EH (cell line): ENCODE measurements around the gene SUMO4.
A peak's percentile ranks its signal among the peaks of the same experiment; 100 is the strongest.
"Not testable (repeated sequence)": the region's sequence is repeated elsewhere in the genome, so short reads cannot be mapped to it uniquely, and the experiment has no call there.

Experiments
- DNase-seq: peaks from one replicate; pipeline ENCODE4 v3.0.0-alpha.2; 2015; ENCODE audit warnings: low read depth

SUMO4 gene

DNA sequence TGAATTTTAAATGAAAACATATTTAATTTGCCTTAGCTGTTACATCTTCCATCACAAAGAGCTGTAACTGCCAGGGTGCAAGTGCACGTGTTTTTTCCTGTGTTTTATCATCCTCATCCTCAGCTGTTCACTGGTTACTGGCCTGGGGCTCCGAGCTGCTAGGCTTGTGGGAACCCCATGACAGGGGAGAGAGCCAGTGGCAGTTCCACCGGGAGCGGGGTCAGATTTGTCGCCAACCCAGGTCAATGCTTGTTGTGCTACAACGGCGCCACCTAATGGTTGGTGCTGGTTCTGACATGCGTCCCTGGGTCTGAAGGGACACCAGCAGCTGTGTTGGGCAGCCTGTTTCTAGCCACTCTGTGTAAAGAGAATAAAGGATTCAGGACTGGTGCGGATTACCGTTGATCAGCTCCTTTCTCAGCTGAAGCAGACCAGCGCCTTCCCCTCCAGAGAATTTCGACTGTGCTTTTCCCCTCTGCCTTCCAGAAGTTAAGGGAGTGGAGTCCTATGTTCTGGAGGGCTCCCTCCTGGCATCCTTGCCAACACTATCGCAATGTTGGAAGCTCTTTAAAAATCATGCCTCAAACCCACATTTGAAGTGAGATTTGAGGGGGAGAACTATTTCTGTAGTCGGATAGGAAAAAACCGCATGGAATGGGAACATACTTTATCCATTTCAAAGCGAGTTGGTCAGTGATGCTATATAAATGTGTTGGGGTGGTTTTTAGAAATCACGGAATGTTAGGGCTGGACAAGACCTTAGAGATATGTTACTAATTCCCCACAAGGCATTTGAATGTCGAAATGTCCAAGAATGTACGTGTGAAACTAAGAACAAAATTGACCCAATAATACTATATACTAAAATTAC is 32.1 kb downstream of the SUMO4 start:
- DNase-seq = peak; percentile 82

DNA sequence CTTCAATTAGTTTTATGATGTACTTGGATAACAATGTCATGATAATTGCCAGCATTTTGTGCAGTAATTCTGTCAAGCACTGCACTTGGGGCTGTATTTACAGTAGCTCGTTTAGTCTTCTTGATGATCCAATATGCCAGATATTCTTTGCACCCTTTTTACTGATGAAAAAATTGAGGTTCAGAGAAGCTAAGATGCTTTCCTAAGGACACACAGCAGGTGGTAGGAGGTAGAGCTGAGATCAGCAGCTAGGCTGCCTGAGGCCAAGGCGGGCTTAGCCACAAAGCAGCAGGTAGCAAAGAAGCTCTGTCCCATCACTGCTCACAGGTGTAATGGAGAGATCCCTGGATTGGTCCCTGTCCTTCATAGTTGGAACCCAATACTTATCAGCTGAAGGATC is 33.3 kb downstream of the SUMO4 start:
- no peak for DNase-seq

DNA sequence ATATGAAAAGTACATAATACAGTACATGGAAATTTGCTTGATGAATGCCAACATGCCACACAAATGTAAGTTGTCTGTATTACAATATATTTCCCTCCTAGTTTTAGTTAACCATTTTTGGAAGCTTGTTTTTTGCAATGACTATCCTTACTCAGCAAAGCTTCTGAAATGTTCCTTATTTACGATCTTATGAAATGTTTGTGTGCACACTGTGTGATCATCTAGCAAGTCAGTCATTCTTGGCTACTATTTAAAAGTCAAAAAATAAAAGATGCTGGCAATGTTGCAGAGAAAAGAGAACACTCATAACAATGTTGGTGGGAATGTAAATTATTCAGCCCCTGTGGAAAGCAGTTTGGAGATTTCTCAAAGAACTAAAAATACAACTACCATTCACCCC is 33.8 kb downstream of the SUMO4 start:
- DNase-seq = peak; percentile 11

DNA sequence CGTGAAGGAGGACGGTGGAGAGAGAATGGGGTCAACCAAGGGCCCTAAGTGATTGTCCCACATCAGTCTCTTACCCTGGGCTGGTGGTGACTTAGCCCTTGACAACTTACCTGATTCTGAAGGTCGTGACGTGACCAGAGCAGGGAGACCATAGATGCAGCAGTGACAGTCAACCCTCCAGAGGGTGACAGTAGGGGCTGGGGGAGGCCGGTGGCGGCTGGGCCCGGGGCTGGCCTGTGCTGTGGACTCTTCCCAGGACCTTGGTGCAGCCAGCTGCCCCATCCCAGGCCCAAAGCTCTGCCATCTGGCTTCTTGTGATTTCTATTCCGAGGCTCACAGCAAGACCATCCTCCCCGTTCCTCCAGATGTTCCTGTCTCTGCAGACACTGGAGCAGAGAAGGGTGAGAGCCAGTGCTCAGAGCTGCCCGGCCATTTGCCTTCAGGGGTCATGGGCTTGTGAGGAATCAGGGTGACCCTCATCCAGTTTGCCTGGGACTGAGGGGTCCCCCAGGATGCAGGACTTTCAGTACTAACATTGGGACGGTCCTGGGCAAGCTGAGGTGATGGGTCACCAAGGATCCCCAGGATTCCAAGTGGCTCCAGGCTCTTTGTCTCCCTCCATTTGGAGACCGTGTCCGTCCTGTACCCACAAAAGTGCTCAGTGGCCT is 36.0 kb downstream of the SUMO4 start:
- no peak for DNase-seq

DNA sequence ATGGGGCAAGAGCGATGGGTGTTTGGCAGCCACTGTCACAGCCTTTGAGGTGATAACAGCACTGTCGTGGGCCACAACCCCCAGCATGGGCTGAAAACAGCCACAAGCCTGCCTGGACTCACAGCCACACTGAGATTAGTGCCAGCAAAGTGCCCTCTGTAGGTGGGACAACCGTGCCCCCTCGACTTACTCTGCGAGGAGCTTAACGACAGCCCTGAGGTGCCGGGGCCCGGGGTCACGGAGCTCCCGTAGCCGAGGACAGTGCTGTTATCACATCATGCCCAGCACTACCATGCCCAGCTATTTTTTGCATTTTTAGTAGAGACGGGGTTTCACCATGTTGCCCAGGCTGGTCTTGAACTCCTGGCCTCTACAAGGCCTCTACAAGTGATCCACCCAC is 36.6 kb downstream of the SUMO4 start:
- DNase-seq = no peak

DNA sequence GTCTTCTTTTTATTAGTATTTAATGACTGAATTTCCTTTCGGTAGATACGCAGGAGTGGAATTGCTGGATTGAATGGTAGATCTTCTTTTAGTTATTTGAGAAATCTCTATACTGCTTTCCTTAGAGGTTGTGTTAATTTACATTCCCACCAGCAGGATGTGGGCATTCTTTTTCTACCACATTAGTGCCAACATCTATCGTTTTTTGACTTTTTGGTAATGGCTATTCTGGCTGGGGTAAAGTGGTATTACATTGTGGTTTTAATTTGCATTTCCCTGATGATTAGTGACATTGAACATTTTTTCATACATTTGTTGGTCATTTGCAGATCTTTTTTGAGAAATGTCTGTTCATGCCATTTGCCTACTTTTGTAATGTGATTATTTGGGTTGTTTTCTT is 37.1 kb downstream of the SUMO4 start:
- DNase-seq = no peak

DNA sequence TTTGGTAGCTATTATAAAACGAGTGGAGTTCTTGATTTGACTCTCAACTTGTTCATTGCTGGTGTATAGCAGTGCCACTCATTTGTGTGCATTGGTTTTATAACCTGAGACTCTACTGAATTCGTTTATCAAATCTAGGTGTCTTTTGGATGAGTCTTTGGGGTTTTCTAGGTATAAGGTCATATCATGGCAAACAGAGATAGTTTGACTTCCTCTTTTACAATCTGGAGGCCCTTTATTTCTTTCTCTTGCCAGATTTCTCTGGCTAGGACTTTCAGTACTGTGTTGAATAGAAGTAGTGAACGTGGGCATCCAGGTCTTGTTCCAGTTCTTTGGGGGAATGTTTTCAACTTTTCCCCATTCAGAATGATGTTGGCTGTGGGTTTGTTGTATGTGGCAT is 38.8 kb downstream of the SUMO4 start:
- no peak for DNase-seq

DNA sequence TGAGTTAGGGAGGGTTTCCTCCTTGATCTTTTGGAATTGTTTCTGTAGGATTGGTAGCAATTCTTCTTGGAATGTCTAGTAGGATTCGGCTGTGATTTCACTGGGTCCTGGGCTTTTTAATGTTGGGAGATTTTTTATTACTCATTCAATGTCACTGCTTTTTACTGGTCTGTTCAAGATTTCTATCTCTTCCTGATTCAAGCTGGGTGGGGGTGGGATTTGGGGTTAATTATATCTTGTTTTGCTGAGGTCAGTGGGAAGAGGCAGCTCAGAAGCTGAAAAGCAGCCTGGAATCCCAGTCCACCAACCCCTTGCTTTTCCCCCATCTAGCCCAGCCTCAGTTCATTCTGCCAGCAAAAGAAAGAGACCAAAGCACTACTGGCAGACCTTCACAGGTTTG is 39.6 kb downstream of the SUMO4 start:
- DNase-seq = peak; percentile 53

DNA sequence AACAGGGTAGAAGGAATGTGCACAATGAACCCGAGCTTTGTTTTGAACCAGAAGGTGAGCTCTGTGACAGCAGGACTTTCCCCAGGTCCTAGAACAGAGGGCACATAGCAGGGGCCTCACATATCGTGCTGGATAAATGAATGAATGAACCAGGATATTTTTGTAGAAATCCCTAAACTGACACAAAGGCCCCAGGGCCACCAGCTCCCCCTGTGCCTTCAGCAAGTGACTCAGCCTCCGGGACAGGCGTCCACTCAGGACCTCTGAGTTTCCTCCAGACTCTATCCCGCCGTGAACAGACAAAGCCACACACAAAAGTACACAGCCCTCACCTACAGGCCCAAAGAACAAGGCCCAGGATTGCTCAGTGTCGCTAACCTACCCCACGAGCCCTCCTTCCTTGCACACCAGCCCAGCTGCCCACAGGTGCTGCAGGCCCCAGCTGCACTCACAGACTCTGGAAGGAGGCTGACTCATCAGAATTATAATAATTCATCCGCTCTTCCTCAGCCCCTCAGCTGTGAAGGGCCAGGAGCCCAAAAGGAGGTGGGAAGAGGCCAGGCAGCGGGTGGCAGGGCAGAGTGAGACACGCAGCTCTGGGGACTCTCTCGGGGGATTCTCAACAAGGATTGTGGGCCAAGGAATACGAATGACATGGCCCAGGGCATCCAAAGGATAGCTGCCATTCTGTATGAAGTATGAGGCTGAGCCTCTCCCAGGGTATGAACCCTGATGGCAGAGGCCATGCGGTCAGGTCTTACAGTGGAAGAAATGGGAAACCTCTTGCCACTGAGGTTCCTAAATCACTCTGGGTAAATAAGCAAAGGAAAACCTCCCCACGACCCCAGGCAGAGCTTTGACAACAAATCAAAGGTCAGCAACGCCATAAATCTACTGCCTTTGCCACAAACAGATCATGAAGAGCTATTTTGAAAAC is 40.9 kb downstream of the SUMO4 start:
- no peak for DNase-seq

DNA sequence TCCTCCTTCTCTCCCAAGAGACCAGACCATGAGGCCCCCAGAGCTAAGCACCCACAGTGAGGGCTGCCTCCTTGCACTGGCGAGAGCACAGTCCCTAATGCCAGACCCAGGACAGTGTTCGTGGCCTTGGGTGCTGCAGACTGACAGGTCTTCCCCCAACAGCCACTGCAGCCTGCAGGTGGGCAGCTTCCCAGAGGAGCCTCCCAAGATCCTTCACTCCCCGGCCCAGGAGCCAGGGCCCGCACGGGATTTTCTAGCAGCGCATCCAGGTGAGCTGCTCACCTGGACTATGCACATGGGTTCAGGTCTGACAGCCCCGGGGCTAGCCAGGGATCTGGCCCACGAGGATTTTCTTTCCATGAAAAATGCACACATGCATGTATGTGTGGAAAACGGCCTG is 41.7 kb downstream of the SUMO4 start:
- DNase-seq = no peak

DNA sequence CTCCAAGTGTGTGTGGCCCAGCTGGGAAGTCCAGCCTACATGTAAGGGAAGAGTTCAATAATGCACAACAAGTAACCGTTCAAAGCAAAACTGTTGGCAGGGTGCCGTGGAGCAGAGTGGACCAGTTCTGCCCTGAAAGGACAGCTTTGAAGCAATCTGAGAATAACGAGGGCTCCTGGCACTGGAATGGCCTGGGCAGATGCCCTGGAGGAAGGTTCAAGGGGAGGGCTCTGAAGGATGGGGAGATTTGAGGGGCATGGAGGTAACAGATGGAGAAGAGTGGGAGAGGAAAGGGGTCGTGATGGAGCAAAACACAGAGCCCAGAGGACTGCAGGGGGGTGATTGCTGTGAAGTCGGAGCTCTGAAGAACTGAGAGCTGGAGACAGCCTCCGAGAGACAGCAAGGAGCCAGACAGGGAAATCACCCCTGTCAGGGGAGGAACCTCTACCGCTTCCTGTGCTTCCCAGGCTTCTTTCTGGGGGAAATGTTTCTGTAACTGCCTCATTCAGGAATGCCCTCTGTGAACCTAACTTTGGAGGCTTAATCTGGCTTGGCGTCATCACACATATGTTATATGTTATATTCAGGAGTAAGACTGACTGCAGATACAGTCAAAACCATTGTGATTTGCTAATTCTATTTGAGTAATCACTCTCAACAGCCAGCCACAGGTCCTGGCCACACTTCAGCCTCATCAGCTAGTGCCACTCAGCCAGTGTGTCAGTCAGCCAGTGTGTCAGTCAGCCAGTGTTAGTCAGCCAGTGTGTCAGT is 43.5 kb downstream of the SUMO4 start:
- DNase-seq = peak; percentile 72

DNA sequence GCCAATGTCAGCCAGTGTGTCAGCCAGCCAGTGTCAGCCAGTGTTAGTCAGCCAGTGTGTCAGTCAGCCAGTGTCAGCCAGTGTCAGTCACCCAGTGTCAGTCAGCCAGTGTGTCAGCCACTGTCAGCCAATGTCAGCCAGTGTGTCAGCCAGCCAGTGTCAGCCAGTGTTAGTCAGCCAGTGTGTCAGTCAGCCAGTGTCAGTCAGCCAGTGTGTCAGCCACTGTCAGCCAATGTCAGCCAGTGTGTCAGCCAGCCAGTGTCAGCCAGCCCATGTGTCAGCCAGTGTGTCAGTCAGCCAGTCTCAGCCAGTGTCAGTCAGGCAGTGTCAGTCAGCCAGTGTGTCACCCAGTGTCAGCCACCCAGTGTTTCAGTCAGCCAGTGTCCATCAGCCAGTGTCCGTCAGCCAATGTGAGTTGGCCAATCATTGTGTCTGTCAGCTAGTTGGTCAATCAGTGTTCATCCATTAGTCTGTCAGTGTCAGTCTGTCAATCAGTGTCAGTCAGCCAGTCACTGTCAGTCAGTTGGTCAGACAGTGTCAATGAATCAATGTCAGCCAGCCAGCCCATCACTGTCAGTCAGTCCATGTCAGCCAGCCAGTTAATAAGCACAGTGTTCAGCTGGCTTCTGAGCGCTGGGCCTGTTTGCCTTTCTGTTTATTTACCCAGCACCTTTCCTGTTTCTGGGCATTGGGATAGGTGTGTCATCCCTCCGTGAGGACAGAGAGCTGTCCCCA is 44.5 kb downstream of the SUMO4 start:
- not testable (repeated sequence) for DNase-seq

DNA sequence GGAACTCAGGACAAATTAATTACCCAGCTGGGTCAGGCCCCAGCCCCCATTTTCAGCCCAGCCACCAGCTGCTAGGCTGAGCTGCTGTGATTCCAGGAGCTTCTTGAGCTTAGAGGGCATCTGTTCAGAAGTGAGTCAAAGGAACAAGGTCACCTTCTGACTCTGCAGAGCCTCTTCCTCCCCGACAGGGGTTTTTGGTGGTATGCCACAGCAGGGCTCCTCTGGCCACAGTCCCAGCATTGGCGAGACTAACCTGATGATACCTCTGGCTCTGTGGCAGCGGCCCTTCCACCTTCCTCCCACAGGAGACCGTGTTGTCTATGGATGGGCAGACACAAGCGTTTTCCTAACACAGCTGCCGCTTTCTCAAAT is 45.0 kb downstream of the SUMO4 start:
- no peak for DNase-seq

DNA sequence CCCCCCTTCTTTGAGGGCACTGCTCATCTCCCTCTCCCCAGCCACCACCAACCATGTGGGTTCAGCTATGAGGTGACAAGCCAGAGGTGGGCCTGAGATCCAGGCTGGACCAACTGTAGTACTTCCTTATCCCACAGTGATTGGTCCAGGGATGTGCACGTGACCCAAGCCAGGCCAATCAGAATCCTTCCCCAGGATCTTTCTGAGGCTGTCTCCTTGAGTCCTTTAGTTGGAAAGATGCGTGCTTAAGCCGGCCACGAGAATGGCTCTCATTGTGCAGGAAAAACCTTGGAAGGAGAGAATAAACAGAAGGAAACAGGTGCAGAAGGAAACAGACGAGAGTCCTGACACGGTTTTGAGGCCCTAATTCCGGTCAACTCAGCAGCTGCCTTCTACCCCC is 45.5 kb downstream of the SUMO4 start:
- DNase-seq = no peak

DNA sequence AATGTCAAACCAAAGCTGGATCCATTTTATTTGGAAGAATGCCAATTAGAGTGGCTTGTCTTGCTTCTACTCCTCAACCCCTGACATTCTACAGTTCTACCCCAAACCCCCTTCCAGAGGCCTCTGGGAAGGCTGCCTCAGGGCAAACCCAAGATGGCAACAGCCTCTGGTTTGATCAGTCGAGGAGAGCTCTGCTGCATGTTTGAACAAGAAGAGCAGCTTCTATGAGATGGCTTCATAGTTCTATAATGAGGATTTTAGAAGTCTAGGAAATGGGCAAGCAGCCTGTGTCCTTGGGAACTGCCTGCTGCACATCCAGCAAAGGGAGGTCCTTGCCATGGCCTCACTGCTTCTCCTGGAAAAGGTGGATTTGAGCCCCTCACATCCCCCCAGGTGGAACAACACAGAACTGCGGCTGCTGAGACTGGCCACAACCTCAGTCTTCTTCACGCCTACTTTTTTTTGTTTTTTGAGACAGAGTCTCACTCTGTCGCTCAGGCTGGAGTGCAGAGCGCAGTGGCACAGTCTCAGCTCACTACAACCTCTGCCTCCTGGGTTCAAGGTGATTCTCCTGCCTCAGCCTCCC is 46.8 kb downstream of the SUMO4 start:
- DNase-seq = no peak

DNA sequence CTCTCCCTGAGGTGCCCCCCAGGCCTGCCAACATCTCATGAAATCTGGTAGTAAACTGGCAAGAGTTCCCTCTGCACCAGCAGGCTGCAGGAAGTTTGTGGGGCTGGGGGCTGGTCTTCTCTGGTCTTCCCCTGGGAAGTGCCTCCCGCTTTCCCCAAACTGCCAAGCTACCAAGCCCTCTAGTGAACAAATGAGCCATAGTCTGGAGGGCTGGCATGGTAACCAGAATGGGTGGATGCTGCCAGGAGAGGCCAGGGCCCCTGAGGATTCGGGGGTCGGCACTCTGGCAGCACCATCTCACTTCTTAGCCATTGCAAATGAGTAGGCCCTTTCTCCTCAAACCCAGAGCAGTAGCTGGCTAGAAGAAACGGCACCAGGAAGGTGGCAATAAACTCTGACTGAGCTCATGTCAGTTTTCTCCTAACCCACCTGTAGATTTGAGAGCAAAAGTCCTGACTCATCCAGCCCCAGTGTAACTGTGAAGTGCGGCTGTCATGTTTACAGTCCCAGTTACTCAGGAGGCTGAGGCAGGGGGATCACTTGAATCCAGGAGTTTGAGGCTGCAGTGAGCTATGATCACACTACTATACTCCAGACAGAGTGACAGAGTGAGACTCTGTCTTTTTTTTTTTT is 48.9 kb downstream of the SUMO4 start:
- no peak for DNase-seq

DNA sequence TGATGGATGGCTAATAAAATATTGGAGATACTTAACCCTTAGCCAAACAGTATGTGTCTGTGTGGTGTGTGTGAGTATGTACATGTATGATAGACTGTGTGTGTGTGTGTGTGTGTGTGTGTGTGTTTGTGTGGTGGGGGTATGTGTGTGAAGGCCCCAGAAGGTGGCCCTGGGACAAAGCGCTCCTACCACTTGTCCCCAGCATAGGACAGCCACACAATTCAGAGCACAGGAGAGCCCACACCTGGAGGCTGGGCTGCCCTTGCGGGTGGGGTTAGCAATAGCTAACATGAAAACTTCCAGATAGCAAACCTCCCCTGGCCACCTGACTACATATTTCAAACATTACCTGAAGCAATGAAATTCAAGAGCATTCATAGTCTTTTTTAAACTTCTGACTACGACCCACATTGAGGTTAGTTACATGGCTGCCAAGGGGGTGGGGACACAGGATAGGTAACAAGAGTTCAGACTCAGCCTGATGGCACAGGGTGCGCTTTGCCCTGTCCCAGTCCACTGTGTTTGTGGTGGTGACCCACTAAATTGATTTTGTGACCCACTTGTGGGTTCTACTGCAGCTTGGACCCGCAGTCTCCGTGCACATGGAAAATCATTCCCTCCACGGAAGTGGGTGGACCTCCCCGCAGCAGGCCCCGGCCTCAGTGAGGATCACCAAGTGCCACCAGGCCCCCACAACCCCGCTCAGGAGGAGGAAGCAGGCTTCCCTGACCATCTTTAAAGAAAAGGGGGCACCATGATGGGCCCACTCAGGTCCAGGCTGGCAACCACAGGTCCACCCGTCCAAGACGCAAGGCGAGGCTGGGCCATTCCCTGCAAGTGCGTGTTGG is 50.0 kb downstream of the SUMO4 start:
- DNase-seq = no peak
